Astrocyte of the spinal cord (primary cell): Measurements from ENCODE around the gene PCNT.

Experiments used
- DNase-seq: peaks from one replicate; pipeline ENCODE4 v3.0.0; 2011; ENCODE audit warnings: low read depth, low spot score
- H3K4me3 ChIP-seq: 2 replicates; pipeline ENCODE4 v1.5.1; 2011; ENCODE audit warnings: low read depth, mild to moderate bottlenecking, low read length, moderate library complexity
- in situ Hi-C: cut with HindIII; loops from 2 replicates; pipeline ENCODE4 v1.10.0; 2017; ENCODE audit warnings: low sequenced_read_pairs
- TF ChIP-seq, protein P1 (sequence below): IDR thresholded peaks from 2 replicates; pipeline ENCODE4 v1.5.1; 2012; ENCODE audit warnings: low read depth, mild to moderate bottlenecking, low read length, inconsistent platforms

Gene PCNT

DNA sequence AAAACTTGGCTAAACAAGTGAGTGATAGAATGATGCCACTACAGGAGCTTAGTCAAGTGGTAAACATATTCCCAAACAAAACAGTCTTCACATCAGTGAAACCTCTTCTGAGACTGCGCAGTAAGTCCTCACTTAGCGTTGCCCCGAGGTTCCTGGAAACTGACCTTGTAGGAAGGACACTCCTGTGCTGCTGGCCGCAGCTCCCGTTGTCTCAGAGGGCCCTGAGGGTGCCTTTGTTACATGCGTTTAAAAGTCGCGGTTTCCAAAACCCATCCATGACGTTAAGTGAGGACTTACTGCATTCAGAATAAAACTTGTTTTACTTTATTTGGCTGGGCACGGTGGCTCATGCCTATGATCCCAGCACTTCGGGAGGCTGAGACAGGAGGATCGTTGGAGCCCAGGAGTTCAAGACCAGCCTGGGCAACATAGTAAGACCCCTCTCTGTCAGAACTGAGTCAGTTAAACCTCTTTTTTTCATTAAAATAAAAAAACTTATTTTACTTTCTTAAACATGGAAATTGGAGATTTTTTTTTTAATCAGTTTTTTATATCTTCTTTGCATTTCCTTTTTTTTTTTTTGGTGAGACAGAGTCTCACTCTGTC lies 98.8 kb downstream of the PCNT start:
- no peak for DNase-seq
- TF ChIP-seq, protein P1, sequence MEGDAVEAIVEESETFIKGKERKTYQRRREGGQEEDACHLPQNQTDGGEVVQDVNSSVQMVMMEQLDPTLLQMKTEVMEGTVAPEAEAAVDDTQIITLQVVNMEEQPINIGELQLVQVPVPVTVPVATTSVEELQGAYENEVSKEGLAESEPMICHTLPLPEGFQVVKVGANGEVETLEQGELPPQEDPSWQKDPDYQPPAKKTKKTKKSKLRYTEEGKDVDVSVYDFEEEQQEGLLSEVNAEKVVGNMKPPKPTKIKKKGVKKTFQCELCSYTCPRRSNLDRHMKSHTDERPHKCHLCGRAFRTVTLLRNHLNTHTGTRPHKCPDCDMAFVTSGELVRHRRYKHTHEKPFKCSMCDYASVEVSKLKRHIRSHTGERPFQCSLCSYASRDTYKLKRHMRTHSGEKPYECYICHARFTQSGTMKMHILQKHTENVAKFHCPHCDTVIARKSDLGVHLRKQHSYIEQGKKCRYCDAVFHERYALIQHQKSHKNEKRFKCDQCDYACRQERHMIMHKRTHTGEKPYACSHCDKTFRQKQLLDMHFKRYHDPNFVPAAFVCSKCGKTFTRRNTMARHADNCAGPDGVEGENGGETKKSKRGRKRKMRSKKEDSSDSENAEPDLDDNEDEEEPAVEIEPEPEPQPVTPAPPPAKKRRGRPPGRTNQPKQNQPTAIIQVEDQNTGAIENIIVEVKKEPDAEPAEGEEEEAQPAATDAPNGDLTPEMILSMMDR: no peak
- H3K4me3 ChIP-seq: no peak overlapping the region
- in situ Hi-C loops: no loop called here

DNA sequence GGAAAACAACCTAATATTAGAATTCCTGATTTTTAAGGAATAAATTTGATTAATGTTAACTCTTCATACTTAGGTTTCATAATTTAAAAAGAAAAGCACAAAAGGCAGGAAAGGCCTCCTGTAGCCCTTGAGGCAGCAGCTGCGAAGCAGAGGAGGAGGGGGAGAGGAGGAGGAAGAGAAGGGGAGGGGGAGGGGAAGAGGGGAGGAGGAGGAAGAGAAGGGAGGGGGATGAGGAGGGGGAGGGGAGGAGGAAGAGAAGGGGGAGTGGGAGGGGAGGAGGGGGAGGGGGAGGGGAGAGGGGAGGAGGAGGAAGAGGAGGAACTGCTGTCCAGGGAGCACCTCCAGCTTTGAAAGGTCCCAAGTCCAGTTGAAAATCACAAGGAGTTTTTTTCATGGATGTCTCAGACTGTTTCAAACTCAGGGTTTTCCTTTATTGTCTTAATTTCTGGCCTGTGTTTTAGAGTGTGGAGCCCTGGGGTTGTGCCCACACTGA lies 99.6 kb downstream of the PCNT start:
- H3K4me3 ChIP-seq: no peak overlapping the region
- no peak for DNase-seq
- TF ChIP-seq, protein P1: no peak
- in situ Hi-C loops: no loop called here

DNA sequence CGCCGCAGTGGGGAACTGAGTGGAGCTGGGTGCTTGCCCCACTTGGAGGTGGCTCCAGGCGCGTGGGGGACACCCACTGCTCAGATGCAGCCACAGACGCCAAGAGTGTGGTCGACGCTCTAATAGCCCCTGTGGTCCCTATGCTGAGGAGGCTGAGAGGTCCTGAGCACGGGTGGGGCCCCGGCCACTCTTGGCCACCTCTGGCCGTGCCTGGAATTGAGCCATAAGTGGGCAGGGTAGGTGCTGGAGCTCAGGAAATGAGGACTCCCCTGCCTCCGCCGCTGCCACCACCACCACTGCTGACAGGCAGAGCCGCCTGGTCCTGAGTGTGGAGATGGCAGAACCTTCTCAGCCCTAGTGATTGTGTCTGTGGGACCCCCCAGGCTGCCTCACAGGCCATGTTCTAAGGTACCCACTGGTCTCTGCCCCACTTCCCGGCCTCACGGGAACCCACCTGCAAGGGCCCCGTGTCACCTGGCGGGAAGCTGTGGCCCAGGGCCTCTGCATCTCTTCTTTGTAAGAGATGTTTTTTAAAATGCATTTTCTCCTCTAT lies 100.2 kb downstream of the PCNT start:
- TF ChIP-seq, protein P1: no peak
- in situ Hi-C loops: no loop called here
- H3K4me3 ChIP-seq: no peak overlapping the region
- no peak for DNase-seq

DNA sequence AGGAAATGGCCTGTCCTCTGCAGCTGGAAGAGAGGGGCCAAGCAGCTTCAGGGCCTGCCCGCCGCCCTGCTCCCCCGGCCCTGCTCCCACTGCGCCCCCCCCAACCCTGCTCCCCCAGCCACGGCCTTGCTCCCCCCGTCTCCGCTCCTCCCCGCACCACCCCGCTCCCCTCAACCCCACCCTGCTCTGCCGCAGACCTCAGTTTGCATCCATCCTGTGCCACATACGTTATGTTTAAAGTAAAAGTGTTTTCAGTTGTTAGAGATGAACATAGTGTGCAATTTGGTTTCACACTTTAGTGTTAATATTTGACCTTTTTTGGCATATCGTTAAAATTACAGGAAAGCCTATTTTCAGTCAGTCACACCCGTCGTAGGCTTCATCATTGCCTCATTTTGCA lies 100.7 kb downstream of the PCNT start:
- H3K4me3 ChIP-seq: no peak overlapping the region
- in situ Hi-C loops: no loop called here
- TF ChIP-seq, protein P1: no peak
- no peak for DNase-seq

DNA sequence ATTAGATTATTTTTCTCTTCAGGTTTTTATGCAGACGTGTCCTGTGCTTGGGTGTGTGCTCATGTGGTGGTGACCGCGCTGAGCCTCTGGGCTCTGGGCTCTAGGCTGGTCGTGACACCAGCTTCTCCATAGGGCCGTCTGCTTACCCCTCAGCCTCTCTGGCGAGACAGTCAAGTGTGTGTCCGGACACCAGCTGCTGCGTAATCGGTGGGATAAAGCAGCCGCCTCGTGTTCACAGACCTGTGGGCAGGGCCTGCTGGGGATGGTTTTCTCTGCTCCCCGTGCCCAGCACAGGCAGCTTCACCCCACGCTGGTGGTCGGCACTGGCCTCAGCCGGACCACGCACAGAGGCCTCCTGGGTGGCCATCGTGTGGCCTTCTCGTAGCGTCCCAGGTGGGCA lies 101.1 kb downstream of the PCNT start:
- TF ChIP-seq, protein P1: no peak
- in situ Hi-C loops: no loop called here
- no peak overlapping the region for H3K4me3 ChIP-seq
- no peak for DNase-seq

DNA sequence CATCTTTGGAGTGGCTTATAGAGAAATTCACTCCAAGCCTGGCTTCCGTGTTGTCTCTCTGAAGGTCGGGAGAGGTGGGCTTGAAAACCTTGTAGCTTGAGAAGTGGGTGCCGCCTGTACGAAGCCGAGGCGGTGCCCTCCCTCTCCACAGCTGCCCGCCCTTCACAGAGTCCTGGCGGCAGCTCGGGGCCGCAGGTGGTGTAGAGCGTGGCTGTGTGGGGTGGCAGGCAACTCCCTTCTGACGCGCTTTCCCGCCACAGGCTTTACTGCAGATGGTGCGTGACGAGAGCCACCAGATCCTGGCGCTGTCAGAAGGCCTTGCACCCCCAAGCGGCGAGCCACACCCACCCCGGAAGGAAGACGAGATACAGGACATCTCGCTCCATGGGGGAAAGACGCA lies 101.6 kb downstream of the PCNT start:
- TF ChIP-seq, protein P1: no peak
- DNase-seq: no peak
- no peak overlapping the region for H3K4me3 ChIP-seq
- in situ Hi-C loops: no loop called here
